Common myeloid progenitor, CD34-positive (primary cell): Measurements from ENCODE around the gene VPS35L.

Experiments used
- CTCF ChIA-PET: fragments of 350-600 bp; sonication (Branson Sonifier 250); formaldehyde crosslinking; loops from one replicate; lab custom pipeline; 2021; ENCODE audit warnings: antibody characterized with exemption; lab: Charles Lee
- POLR2A ChIA-PET: fragments of 350-600 bp; sonication (Branson Sonifier 250); formaldehyde crosslinking; loops from one replicate; lab custom pipeline; 2021; ENCODE audit warnings: antibody characterized with exemption; lab: Charles Lee
- DNase-seq, 3 donors: peaks; one replicate each; pipeline versions ENCODE4 v3.0.0 to v3.0.0-alpha.2; 2013
- H3K27ac ChIP-seq, 2 experiments: 1 replicate in 1 of 2; 2 replicates in 1 of 2; pipeline ENCODE4 v1.7.0; 2013; ENCODE audit warnings: inconsistent platforms in 2 of 2, low read length in 2 of 2, mild to moderate bottlenecking in 2 of 2, low read depth in 1 of 2, moderate library complexity in 1 of 2; ENCODE audit not compliant: severe bottlenecking in 2 of 2, insufficient read depth in 1 of 2, poor library complexity in 1 of 2
- H3K27me3 ChIP-seq, 5 experiments: replicated peaks in 2 of 5; 1 replicate in 3 of 5; 2 replicates in 2 of 5; pipeline versions ENCODE4 v1.6.1 to v1.7.0; 2013; ENCODE audit warnings: low read length in 4 of 5, mild to moderate bottlenecking in 2 of 5, moderate library complexity in 2 of 5, inconsistent platforms in 1 of 5; ENCODE audit not compliant: insufficient read depth in 5 of 5, control insufficient read depth in 4 of 5
- H3K36me3 ChIP-seq, 4 experiments: 1 replicate in 2 of 4; 2 replicates in 2 of 4; pipeline versions ENCODE4 v1.6.1 to v1.7.0; 2013; ENCODE audit warnings: low read length in 3 of 4, control low read depth in 1 of 4, mild to moderate bottlenecking in 1 of 4; ENCODE audit not compliant: control insufficient read depth in 4 of 4, insufficient read depth in 4 of 4
- H3K4me1 ChIP-seq, 4 experiments: 1 replicate in 3 of 4; 2 replicates in 1 of 4; pipeline versions ENCODE4 v1.6.1 to v1.7.1; 2013; ENCODE audit warnings: low read length in 3 of 4, mild to moderate bottlenecking in 3 of 4, control low read depth in 1 of 4, inconsistent platforms in 1 of 4, moderate library complexity in 1 of 4; ENCODE audit not compliant: control insufficient read depth in 4 of 4, insufficient read depth in 4 of 4; ENCODE audit errors: control extremely low read depth in 1 of 4
- H3K4me3 ChIP-seq, 7 experiments: 1 replicate in 4 of 7; 2 replicates in 3 of 7; pipeline versions ENCODE4 v1.5.1 to v1.7.0; 2013; ENCODE audit warnings: mild to moderate bottlenecking in 7 of 7, low read length in 6 of 7, moderate library complexity in 6 of 7, inconsistent platforms in 2 of 7, low read depth in 2 of 7, control low read depth in 1 of 7; ENCODE audit not compliant: insufficient read depth in 4 of 7, control insufficient read depth in 1 of 7; ENCODE audit errors: extremely low read depth in 1 of 7
- H3K9me3 ChIP-seq, 5 experiments: 1 replicate in 4 of 5; 2 replicates in 1 of 5; pipeline versions ENCODE4 v1.6.1 to v1.7.1; 2013; ENCODE audit warnings: low read length in 4 of 5, mild to moderate bottlenecking in 2 of 5, inconsistent platforms in 1 of 5, low read depth in 1 of 5, moderate library complexity in 1 of 5; ENCODE audit not compliant: control insufficient read depth in 4 of 5, insufficient read depth in 2 of 5; ENCODE audit errors: control extremely low read depth in 1 of 5
- WGBS: methylation state at CpG from one replicate; pipeline ENCODE4 v1.1.5; 2013; ENCODE audit not compliant: insufficient coverage; 5-methylcytosine and 5-hydroxymethylcytosine counted together

VPS35L gene

DNA sequence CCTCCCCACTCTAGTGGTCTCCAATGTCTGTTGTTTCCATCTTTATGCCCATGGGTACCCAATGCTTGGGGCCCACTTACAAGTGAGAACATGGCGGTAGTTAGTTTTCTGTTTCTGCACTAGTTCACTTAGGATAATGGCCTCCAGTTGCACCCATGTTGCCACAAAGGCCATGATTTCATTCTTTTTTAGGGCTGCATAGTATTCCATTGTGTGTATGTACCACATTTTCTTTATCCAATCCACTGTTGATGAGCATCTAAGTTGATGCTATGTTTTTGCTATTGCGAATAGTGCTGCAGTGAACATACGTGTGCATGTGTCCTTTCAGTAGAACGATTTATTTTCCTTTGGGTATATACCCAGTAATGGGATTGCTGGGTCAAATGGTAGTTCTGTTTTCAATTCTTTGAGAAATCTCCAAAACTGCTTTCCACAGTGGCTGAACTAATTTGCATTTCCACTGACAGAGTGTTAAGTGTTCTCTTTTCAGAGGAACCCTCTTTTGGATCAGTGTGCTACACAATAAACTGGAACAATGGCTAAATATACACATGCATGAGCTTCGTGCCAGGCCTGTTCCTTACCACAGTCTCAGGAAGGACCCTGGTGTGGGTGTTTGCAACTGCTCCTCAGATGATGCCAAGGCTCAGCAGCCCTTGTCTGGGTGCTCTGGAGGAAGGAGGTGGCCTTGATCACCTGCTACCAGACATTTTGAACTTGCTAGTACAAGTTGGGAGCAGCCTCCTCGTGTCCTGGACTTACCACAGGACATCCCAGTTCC, 128.1 kb downstream of the VPS35L start:
- H3K27me3 ChIP-seq, result no peaks in the 10 kb centered on the region
- ChIA-PET CTCF (no interaction called here), POLR2A (no interaction called here)
- peaks cover 0 to 3% (median 0%) of the 10 kb centered on the region in 4 experiments for H3K4me1 ChIP-seq
- H3K36me3 ChIP-seq, result peaks cover 25 to 77% (median 50%) of the 10 kb centered on the region in 4 experiments
- peaks cover 0 to 21% (median 4%) of the 10 kb centered on the region in 5 experiments for H3K9me3 ChIP-seq
- no peak overlapping the region for H3K27ac ChIP-seq
- 100% methylated on average over 3 of the region's 6 CpGs for WGBS
- DNase-seq, result no peak
- no peak overlapping the region for H3K4me3 ChIP-seq

DNA sequence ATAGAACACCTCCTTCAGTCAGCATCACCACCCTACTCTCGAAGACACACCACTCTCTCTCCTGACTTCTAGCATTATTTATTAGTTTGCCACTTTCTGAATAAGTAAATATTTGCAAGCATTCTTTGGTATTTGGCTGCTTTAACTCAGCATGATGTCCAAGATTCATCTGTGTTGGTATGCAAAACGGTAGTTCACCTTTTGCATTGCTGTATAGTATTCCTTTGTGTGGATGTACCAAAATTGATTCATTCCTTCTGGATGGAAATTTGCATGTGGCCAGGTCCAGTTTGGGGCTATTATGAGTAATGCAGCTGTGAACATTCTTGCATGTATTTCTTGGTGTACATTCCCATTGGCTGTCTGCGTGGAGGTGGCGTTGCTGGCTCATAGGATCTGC, 129.7 kb downstream of the VPS35L start:
- 95% methylated on average over 3 of the region's 4 CpGs for WGBS
- Histone ChIP-seq H3K9me3 (peaks cover 0 to 21% (median 4%) of the 10 kb centered on the region in 5 experiments), H3K4me1 (peaks cover 0 to 4% (median 0%) of the 10 kb centered on the region in 4 experiments), H3K4me3 (no peak overlapping the region), H3K27ac (no peak overlapping the region), H3K27me3 (no peaks in the 10 kb centered on the region), H3K36me3 (peaks cover 26 to 75% (median 49%) of the 10 kb centered on the region in 4 experiments)
- DNase-seq, result no peak
- ChIA-PET POLR2A (no interaction called here), CTCF (no interaction called here)

DNA sequence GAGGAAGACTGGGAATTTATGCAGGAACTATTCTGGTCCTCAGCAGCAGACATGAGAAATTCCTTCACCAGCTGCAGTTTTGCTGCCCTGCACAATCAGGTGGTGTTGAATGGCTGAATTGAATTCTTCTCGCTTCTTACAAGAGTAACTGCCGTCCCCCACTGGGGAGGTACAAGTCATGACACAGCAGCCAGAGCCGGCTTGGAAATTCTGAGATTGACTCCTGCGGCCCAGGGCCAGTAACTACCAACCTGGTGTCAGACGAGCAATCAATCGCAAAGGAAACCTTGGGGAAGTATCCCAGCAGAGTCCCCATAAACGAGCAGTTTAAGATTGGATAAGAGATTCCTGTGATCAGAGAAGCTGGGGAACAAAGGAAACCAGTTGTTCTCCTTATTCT, 131.8 kb downstream of the VPS35L start:
- ChIA-PET CTCF (no interaction called here), POLR2A (no interaction called here)
- Histone ChIP-seq H3K4me1 (peaks cover 0 to 16% (median 0%) of the 10 kb centered on the region in 4 experiments), H3K4me3 (no peak overlapping the region), H3K36me3 (peaks cover 23 to 73% (median 51%) of the 10 kb centered on the region in 4 experiments), H3K27me3 (no peaks in the 10 kb centered on the region), H3K27ac (no peak overlapping the region), H3K9me3 (peaks cover 0 to 21% (median 4%) of the 10 kb centered on the region in 5 experiments)
- no peak for DNase-seq
- WGBS, result 92% methylated on average over 5 of the region's 7 CpGs

DNA sequence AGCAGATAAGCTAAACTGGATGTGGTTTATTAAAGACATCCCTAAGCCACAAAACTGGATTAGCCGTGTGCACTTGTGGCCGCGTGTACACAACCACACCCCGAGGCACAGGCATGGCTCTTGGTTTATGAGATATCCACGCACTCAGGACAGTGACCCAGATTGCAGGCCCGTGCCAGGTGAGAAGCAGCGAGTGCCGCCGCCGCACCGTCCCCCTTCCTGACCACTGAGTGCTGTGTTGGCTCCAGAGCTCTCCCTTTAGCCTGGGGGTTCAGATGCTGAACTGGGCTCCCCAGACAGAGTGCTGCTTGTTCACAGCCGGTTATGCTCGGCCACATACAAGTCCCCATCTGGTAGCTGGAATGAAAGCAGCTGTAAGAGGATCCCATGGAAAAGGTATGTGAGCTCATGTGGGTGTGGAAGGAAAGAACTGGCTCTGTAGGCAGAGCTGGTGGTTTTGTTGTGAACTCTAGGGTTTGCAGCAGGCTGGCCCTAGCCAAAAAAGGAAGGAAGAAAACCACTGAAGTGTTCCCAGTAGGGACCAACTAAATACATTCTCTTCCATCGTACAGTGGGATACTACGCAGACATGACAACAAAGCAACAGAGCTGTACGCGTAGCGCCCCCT, 133.0 kb downstream of the VPS35L start:
- ChIA-PET CTCF (no interaction called here), POLR2A (no interaction called here)
- Histone ChIP-seq H3K36me3 (peaks cover 19 to 69% (median 45%) of the 10 kb centered on the region in 4 experiments), H3K9me3 (peaks cover 0 to 17% (median 4%) of the 10 kb centered on the region in 5 experiments), H3K27ac (no peak overlapping the region), H3K4me3 (no peak overlapping the region), H3K27me3 (no peaks in the 10 kb centered on the region), H3K4me1 (peaks cover 0 to 16% (median 0%) of the 10 kb centered on the region in 4 experiments)
- WGBS, result 93% methylated on average over 18 of the region's 18 CpGs
- no peak for DNase-seq

DNA sequence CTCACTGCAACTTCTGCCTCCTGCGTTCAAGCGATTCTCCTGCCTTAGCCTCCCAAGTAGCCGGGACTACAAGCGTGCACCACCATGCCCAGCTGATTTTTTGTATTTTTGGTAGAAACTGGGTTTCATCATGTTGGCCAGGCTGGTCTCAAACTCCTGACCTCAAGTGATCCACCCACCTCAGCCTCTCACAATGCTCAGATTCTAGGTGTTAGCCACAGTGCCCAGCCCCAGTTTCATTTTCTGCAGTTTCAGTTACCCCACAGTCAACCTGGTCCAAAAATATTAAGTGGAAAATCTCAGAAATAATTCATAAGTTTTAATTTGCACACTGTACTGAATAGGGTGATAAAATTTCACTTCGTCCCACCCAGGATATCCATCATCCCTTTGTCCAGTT, 133.8 kb downstream of the VPS35L start:
- ChIA-PET CTCF (no interaction called here), POLR2A (no interaction called here)
- no peak for DNase-seq
- Histone ChIP-seq H3K27ac (no peak overlapping the region), H3K36me3 (peaks cover 12 to 60% (median 41%) of the 10 kb centered on the region in 4 experiments), H3K9me3 (peaks cover 0 to 10% (median 2%) of the 10 kb centered on the region in 5 experiments), H3K27me3 (no peaks in the 10 kb centered on the region), H3K4me1 (peaks cover 0 to 16% (median 0%) of the 10 kb centered on the region in 4 experiments), H3K4me3 (no peak overlapping the region)
- no CpG with 5 or more reads among the region's 5 CpGs for WGBS

DNA sequence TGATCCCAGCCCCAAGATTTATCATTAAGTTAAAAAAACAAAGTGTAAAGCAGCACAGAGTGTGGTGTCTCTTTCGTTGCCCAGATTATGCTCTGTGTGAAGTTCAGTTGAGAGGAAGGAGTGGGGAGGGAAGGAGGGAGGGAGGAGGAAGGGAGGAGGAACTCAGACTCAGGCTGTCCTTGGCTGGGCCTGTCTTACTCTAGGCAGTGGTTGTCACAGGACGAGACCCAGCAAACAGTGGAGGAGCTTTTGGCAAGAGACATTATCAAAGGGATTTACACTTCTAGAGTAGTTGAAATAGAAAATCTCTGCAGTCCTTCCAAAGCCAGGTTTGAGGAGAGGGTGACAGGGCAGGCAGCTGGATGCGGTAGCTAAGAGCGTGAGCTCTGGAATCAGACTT, 134.7 kb downstream of the VPS35L start:
- WGBS, result 79% methylated on average over 3 of the region's 4 CpGs
- no peak for DNase-seq
- no peak overlapping the region for H3K4me3 ChIP-seq
- H3K9me3 ChIP-seq, result peaks cover 0 to 2% (median under 1%) of the 10 kb centered on the region in 5 experiments
- H3K27me3 ChIP-seq, result no peaks in the 10 kb centered on the region
- H3K27ac ChIP-seq, result no peak overlapping the region
- H3K4me1 ChIP-seq, result peaks cover 0 to 16% (median 0%) of the 10 kb centered on the region in 4 experiments
- CTCF ChIA-PET, result interaction anchor here (0.8 kb wide), 1 partner anchor 11 kb away, joined by 3 read pairs; no protein-coding TSS in a partner anchor
- POLR2A ChIA-PET, result no interaction called here
- peaks cover 7 to 52% (median 35%) of the 10 kb centered on the region in 4 experiments for H3K36me3 ChIP-seq
